ENCODE measurements around the gene TMUB1.

Gene TMUB1

DNA sequence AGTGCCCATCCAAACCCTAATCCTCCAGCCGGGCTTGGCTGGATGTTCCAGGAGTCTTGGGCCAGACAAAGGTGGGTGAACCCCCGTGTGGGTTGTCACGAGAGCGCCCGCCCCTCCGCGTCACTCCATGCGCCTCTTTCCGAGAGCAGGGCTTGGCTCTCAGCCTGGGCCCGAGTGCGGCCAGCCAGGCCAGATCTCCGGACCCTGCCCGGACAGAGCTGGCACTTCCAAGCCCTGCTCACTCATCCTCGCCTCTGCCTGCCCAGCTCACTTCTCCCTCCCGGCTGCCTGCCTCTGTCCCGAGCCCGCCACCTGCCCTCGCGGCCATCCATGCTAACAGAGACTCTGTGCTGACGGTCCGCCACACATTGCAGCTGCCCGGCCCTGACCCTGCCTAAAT is 37.6 kb upstream of the TMUB1 start:
- FAIRE-seq = no peak

DNA sequence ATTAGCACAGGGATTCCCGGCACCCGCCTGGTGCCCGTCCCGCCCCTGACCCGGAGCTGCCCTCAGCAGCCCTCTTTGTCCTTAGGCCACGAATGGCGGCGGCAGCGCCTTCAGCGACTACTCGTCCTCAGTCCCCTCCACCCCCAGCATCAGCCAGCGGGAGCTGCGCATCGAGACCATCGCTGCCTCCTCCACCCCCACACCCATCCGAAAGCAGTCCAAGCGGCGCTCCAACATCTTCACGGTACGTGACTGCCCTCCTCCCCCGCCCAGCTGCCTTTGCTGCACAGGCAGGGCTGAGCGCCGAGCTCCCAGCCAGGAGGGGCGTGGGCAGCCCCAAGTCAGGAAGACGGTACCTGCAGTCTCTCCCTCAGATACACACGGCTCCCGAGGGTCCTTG is 36.6 kb upstream of the TMUB1 start:
- FAIRE-seq = no peak

DNA sequence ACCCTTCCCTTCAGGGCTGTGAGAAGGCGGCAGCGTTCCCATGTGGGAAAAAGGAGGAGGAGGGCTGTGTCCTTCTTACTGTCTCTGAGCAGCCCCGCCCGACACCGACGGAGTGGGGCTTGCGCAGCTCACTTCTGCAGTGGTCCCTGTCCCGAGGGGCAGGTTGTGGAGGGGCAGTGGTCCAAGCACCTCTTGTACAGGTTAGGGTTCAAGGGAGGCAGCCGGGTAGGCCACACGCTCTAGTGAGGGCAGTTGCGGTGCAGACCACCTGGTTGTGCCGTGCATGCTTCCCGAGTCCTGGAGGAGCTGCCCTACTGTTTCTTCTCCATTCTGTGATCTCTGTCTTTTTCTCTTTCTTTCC is 35.7 kb upstream of the TMUB1 start:
- FAIRE-seq = no peak

DNA sequence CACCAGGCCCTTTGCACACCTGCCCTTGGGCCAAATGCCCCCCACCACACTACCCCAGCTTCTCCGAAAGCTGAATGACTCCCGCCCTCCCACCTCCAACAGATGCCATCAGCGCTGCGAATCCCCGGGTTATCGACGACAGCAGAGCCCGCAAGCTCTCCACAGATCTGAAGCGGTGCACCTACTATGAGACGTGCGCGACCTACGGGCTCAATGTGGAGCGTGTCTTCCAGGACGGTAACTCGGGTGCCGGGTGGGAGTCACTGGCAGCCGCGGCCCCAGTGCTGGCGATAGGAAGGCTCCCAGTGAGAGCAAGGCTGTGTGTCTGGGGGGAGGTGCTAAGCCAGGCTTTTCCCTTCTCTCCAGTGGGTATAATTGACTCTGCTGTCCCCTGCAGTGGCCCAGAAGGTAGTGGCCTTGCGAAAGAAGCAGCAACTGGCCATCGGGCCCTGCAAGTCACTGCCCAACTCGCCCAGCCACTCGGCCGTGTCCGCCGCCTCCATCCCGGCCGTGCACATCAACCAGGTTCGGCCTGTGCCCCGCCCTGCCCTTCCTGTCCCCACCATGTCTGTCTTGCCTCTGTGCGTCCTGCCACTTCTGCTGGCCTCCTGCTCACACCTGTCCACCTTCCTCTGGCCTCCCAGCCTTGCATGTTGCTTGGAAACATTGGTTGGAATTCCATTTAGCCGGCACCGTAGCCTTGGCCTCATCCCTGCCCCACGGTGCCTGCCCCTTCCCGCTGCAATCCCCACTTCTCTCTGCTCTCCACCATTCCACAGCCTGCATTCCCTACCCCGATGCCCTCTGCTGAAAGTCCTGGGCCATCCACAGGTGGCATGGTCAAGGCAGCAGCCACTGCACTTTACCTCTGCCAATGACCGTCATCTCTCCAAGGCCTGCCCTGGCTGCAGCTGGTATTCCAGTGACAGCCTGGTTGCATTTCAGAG is 35.1 kb upstream of the TMUB1 start:
- no peak for FAIRE-seq

DNA sequence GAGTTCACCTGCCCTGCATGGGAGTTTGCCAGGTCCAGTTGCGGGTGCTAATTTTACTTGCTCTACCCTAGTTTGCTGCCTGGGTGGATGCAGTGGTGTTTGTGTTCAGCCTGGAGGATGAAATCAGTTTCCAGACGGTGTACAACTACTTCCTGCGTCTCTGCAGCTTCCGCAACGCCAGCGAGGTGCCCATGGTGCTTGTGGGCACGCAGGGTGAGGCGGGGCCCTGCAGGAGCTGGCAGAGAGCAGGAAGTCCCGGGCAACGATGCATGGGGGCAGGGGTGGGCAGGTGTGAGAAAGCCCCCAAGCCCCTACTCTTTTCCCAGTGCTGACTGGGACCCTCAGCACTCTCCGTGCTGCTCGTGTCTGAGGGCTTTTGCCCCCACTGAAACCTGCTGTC is 34.3 kb upstream of the TMUB1 start:
- FAIRE-seq = no peak

DNA sequence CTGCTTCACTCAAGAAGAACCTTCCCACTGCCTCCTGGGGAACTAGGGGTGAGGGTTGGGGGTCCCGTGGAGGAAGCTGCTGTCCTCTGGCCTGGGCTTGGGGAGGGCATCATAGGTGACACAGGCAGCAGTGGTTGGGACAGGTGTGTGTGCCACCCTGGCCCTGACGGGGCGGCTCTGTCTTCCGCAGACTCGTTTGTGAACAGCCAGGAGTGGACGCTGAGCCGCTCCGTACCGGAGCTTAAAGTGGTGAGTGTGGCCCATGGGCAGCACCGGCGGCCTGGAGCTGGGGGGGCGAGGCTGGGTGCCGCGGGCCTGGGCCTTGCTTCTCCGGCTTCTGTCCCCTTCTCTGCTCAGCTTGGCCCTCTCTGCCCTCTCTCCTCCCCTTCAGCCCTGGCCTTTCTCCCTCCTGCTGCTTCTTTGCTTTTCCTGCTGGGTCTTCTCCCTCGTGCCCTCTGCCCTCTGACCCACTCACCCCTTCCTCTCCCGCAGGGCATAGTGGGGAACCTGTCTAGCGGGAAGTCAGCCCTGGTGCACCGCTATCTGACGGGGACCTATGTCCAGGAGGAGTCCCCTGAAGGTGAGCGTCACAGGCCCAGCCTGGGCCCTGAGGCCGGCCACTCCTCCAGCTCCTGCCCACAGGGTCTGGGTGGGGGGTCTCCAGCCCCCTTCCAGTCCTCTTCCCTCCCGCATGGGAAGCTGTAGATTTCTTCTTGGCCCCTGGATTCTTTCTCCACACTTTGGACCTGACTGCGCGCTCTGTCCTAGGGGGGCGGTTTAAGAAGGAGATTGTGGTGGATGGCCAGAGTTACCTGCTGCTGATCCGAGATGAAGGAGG is 33.5 kb upstream of the TMUB1 start:
- no peak for FAIRE-seq

DNA sequence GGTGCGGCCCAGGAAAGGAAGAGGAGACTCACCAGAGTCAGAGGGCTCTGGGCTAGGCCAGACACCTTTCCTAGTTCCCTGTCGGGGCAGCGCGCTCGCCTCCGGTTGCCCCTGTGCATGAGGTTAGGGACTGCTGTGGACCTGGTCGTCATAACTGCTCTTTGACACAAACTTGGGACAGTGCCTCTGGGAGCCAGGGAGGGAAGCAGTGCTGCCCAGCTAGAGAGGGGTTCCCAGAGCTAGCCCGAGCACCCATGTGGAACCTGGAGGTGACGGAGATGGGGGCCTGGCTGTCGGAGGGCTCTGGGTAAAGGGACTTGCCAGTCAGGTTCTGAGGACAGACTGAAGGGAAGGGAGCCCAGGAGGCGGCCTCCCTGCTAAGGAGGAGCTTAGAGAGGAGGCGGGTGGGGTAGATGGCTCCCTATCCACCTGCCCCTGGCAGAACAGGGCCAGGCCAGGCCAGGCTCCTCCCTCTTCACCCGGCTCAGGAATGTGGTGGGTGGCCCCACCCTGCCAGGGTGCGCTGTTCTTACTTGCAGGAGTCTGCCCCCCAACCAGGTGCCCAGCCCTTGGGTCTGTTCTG is 32.6 kb upstream of the TMUB1 start:
- FAIRE-seq = no peak

DNA sequence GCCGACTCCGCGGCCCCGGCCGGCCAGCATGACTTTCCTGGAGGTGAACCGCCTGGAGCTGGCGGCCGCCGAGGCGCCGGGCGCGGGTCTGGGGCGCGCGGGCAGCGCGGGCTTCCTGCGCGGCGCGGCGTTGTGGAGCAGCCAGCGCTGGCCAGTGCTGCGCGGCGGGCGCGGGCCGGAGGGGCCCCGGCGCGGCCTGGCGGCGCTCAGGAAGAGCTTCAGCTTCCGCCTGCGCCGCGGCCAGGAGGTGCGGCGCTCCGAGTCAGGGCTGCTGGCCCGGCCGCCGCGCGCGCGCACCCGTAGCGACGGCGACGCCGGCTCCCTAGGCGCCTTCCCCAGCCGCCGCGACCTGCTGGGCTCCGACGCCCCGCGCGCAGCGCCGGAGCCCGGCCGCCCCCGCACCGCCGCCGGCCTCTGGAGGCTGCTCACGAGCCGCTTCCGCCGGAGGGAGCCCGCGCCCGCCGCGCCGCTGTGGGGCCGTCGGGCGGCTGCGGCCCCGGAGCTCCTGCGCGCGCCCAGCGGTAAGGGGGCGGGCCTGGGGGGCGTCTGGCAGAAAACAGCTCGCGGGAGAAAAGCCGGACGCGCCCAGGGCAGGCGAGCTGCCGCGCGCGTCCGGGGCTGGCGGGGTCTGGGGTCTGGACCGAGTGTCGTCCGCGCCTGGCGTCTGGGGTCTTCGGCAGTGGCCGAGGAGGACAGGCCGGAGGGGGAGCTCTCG is 32.0 kb upstream of the TMUB1 start:
- FAIRE-seq = no peak

DNA sequence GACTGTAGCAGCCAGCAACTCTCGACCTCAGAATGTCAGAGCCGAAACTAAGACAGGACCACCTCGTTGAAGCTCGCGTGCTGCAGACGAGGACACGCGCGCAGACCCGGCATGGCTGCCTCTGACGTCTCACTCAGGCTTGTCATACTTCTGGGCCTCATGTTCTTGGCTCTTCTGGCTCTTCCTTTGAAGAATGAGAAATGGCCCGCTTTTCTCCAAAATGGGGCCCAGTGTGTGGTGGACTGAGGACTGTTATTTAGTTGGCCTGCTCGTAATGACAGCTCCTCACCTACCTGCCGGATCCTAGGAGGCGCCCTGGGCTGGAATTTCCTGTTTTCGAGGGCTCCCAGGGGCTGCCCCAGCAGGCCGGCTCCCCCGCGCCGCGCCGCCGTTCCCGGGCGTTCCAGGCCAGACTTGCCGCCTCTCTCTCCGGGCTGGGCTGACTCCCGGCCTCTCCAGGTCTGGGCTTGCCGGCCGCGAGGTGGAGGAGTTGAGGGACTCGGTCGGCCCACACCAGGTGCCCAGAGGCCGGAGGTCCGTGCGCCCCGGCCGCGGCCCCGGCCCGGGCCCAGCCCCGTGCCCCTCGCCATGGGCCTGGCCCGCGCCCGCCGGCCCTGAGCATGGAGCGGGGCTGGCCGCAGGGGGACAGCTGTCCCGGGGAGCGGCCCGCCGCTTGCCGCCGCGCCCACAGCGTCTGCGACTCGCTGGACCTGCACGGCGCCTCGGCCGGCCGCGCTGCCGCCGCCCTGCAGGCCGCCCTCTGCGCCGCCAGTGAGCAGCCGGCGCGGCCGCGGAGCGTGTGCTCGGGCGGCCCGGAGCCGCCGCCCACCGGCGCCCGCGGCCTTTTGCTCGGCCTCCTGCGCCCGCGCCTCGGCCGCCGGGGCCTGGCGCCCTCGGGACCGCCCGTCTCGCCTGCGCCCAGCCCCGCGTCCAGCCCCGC is 31.1 kb upstream of the TMUB1 start:
- FAIRE-seq = no peak

DNA sequence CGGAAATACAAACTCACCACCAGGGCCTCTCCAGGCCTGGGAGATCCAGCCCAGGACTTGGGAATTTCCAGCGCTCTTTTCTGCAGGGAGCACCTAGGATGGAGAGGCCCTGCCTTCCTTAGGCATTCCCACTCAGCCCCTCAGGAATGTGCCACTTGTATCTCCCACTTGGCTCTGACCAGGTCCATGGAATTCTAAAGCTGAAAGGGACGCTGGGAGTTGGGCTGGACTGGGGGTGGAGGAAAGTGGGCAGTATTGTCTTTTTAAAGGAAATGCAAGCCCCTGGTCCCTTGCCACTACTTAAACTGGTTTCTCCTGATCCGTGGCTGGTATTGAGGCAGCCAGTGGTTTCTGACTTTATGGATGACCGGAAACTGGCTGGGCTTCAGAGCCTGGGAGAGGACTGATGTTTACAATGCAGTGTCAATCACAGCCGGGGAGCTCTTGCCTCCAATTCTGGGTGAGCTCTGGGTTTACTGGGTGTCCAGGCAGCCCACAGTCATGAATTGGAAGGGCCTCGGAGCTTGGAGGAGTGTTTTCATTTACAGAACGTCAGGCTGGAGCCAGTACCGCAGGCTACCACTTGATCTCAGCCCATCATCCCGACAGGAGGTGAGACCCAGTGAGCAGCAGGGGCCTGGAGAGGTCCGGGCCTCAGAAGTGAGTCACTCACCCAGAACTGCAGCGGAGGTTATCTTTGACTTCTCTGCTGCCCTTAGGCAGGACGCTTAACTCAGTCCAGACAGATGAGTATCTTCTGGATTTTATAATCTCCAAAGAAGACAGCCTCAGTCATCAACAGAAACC is 30.3 kb upstream of the TMUB1 start:
- no peak for FAIRE-seq

DNA sequence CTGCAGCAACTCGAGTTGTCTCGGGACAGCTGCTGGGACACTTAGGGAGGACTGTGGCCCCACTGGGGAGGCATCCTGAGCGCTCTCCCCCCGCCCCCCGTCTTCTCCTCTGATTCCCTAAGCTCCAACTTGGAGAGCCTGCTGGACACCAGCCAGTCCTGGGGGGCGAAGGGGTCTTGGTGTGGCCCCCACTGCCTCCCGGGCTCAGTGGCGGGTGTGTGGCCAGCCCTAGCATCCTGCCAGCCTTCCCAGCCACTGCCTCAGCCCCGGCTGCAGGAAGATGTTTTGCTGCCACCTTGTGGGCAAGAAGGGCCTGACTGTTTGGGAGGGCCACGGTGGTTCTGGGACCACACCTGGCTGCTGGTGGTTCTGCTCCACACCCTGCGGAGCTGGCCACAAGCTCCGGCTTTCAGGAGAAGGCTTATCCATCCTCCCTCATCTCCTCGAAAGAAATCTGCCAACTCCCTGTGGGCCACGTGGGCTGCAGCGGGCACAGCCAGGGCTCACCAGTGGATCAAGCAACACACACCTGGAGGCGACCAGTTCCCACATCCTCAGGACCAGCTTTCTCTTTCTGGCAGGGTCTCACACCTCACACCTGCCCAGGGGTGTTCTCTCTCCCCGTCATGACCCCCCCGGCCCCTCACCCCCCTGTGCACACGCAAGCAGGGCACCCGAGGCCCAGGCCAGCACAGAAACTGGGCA is 27.8 kb upstream of the TMUB1 start:
- FAIRE-seq = no peak

DNA sequence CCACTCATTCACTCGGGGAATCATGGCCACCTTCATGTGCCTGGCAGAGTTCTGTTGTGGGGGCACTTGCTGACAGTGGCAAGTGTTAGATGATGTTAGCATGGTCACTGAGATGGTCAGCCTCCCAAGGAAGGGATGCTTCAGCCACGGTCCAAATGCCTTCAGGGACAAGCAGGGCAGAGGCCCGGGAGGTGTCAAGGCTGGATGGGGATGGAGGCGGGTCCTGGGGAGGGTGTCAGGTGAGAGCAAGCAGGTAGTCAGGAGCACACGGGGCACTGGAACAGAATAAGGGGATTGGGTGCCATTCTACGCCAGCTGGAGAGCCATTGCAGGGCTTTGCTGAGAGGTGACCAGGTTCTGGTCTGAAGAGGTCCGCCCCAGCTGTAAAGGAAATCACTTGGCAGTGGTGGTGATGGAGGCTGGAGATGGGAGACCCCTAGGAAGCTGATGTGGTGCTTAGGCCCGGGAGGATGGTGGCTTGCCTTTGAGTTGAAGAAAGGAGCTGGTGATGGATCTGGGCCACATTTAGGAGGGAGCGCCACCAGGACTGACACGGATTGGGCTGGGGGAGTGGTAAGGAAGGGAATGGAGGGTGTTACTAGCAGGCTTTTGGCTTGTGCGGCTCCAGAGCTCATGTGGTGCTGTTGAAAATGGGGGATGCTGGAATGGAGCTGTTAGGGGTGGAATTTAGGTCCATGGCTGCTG is 27.1 kb upstream of the TMUB1 start:
- FAIRE-seq = no peak

DNA sequence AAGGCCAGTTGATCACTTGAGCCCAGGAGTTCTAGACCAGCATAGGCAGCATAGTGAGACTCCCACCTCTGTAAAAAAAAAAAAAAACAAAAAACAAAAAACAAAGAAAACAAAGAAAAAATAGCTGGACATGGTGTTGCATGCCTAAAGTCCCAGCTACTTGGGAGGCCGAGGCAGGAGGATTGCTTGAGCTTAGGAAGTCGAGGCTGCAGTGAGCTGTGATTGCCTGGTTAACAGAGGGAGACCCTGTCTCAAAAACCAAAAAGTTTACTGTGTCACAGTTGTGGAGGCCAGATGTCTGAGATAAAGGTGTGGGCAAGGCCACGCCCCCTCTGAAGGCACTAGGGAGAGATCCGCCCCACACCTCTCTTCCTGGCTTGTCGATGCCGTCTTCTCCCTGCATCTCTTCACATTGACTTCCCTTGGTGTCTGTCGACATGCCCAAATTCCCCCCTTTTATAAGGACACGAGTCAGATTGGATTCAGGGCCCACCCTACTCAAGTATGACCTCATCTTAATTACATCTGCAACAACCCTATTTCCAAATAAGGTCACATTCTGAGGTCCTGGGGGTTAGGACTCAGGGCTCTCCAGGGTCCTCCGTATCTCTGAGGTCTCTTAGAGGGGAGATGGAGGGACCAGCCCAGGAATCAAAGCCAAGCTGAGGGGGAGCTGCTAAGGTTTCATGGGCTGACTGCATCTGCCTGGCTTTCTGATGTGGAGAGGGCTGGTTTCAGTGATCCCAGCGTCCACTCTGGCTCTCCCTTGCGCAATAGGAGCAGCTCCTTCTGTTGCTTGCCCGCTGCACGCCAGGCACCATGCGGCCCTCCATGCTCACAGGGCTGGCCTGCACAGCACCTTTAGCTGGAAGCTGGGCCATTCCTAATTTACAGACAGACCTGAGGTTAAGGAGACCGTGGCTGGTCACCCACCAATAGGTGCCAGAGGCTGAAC is 26.1 kb upstream of the TMUB1 start:
- FAIRE-seq = no peak

DNA sequence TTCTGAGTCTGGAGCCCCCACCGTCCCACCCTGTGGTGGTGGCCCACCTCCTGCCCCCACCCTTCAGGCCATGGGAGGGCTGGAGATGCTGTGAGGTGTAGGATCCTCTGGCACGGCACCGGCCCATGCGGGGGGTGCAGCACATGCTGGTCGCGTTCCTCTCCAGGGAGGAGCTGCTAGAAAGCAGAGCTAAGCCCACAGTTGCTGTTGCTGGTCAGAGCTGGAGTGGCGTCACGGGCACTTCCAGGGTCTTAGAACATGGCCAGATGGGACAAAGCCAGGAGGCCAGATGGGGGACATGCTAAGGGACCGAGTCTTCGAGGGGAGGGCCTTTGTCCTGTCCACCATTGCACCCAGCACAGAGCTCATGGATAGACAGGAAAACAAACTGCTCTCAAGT is 24.6 kb upstream of the TMUB1 start:
- FAIRE-seq = no peak

DNA sequence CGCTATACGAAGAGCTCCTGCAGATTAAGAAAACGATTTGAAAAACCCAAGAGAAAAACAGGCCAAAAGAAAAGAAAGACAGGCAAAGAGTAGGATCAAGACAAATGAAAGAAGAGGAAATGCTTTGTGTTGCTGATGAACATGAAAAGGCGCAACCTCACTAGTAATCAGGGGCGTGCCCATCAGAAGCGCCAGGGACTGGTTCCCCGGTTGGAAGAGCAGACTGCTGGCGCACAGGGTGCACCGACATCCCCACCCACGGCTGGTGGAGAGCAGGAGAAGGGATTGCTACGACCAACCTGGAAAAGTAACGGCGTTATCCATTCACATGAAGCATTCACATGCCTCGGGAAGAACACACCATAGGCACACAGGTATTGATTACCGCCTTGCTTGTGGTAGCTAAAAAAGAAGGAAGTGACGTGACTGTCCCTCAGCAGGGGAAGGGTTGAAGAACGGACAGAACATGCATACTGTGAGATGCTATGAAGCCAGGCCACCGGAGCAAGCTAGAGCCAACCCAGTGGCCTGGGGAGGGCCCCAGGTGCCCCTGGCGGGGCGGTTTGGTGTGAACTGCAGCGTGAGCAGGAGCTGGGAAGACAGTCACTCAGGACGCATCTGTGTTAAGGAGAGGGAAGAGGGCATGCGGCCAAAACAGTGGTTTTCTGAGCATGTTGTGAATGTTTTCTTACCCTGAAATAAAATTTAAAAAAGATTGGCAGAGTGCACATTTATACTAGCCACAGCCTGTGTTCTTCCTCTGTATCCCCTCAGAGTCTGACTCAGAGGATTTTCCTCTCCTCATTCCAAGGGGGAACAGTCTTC is 21.3 kb upstream of the TMUB1 start:
- no peak for FAIRE-seq

DNA sequence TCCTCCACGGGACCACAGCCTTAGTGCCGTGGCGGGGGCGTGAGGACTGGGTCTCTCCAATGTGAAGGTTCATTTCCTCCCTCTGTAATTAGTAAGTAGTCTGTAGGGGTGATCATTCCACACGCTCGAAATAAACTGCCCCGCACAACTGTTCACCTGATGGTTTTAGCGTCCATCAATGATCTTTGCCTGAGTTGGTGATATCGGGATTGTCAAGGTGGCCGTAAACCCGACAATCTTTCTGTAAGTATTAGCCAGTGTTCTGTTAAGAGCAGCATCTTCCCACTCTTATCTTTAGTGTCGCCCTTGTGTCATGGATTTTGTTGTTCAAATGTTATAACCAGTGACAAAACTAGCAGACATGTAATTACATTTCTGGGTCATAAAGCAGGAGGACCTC is 20.7 kb upstream of the TMUB1 start:
- no peak for FAIRE-seq

DNA sequence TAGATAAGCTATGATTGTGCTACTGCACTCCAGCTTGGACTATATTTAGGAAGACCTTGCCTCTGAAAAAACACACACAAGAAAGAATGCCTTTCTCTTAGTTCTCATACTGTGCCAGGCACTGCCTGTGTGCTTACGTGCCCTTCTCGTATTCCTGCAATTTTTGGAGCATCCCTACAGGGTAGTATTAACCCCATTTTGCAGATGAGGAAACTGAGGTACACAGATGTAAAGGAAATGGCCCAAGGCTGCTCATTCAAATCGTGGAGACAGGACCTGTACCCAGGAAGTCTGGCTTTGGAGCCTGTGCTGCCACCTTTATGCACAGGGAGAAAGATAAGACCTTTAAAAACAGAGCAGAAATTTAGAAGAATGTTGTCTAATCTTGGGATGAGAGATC is 19.7 kb upstream of the TMUB1 start:
- no peak for FAIRE-seq

Measured in endometrium (tissue), 2 donors.